Aorta (tissue), 5 donors: ENCODE data around the gene CTNS. TPM values are rescaled to one million over a fixed set of nuclear protein-coding genes. Genes with fewer than 3 reads are reported as not detected.

Source experiments
- ATAC-seq: fragments of 200-7000 bp; cut with Tn5 transposase; one replicate; pipeline ENCODE4 v1.9.1; 2022; ENCODE audit warnings: moderate library complexity; ENCODE audit not compliant: low FRiP score
- DNase-seq, 2 donors: peaks; one replicate each; pipeline ENCODE4 v3.0.0-alpha.2; 2020
- H3K27ac ChIP-seq, 2 donors: one replicate each; pipeline ENCODE4 v1.5.1; 2013; ENCODE audit warnings: low read length in 2 of 2, mild to moderate bottlenecking in 2 of 2, moderate library complexity in 2 of 2, control low read depth in 1 of 2, inconsistent platforms in 1 of 2, low read depth in 1 of 2
- H3K27me3 ChIP-seq, 2 donors: one replicate each; pipeline ENCODE4 v1.6.1; 2013; ENCODE audit warnings: control low read depth in 1 of 2, low read length in 1 of 2, mild to moderate bottlenecking in 1 of 2, moderate library complexity in 1 of 2; ENCODE audit not compliant: insufficient read depth in 2 of 2, control insufficient read depth in 1 of 2
- H3K36me3 ChIP-seq, 2 donors: one replicate each; pipeline ENCODE4 v1.6.1; 2013; ENCODE audit warnings: control low read depth in 1 of 2, low read length in 1 of 2, mild to moderate bottlenecking in 1 of 2; ENCODE audit not compliant: insufficient read depth in 2 of 2, control insufficient read depth in 1 of 2
- H3K4me1 ChIP-seq, 2 donors: one replicate each; pipeline ENCODE4 v1.6.1; 2013; ENCODE audit warnings: low read length in 2 of 2, control low read depth in 1 of 2, mild to moderate bottlenecking in 1 of 2, moderate library complexity in 1 of 2; ENCODE audit not compliant: insufficient read depth in 2 of 2, control insufficient read depth in 1 of 2
- H3K4me3 ChIP-seq, 2 donors: one replicate each; pipeline ENCODE4 v1.5.1; 2013; ENCODE audit warnings: low read length in 2 of 2, control low read depth in 1 of 2, mild to moderate bottlenecking in 1 of 2
- H3K9me3 ChIP-seq: one replicate; pipeline ENCODE4 v1.6.1; 2013; ENCODE audit warnings: mild to moderate bottlenecking, low read length; ENCODE audit not compliant: control insufficient read depth
- WGBS, 2 donors: extraction: QIAGEN DNeasy Blood & Tissue Kit; methylation state at CpG; one replicate each; pipeline ENCODE4 v1.1.7; 2013; 5-methylcytosine and 5-hydroxymethylcytosine counted together
- intact Hi-C, 2 donors: fragments of 100-400 bp; cut with DNase I; formaldehyde crosslinking; loops; one replicate each; pipeline versions ENCODE4 v1.14.2 to v1.15.0; 2022
- polyA plus RNA-seq, 2 donors: library from polyadenylated mRNA; stranded (reverse); fragments of 200-250 nt; gene quantifications; one replicate each; pipeline ENCODE4 v1.2.3, GENCODE V29; 2013
- total RNA-seq, 2 donors: library from RNA; stranded (reverse); fragmentation: NEBNext Ultra II Directional; extraction: Animal tissue kit (Norgen Biotek cat#: 25700); gene quantifications; one replicate each; pipeline ENCODE4 v1.2.1, GENCODE V29; 2021
- donor health status: healthy with polysubstance abuse.
- donor health status: Bipolar disorder and iron deficiency.
- donor health status: DM: no; HTN: no; CAD: no.
- donor health status: DM: no; HTN: no; CAD: no.
- donor health status: DM: yes; HTN: yes; CAD: no.

CTNS gene
- total and polyA plus RNA-seq, 4 donors: 4.4 to 13.8 (median 11.4) TPM

GRCh38 chr17:3682033-3682432, 45.5 kb downstream of the CTNS start:
- no peak for DNase-seq
- intact Hi-C loops: no loop called here
- WGBS, 2 donors: 86 to 88% methylated on average over 12 of the region's 12 CpGs
- Histone ChIP-seq H3K4me1 (no peaks in the 10 kb centered on the region), H3K9me3 (no peaks in the 10 kb centered on the region), H3K27me3 (no peaks in the 10 kb centered on the region), H3K4me3 (no peak overlapping the region), H3K27ac (no peak overlapping the region), H3K36me3 (no peaks in the 10 kb centered on the region)
- ATAC-seq: no peak

DNA sequence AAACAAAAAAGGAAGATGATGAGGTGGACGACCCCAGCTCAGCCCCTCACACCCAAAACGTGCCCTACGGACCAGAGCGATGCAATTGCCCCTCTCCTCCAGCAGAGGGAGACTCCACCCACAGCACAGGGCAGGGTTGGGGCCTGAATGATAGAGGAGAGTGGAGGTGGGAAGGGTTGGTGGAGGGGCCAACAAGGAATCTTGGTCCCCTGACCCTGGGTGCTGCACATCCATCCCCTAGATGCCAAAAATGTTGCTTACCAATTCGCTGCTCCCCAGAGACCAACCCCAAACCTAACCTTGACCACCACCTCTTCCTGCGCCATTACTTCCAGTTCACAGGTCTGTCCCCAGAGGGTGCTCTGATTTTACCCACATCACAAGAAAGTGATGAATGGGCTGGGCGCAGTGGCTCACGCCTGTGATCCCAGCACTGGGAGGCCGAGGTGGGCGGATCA, 46.5 kb downstream of the CTNS start:
- peak; percentile 75 for ATAC-seq
- no peak for DNase-seq
- intact Hi-C loops: no loop called here

GRCh38 chr17:3685174-3685573, 48.6 kb downstream of the CTNS start:
- no peak overlapping the region for H3K4me3 ChIP-seq
- no peak for ATAC-seq
- H3K27me3 ChIP-seq: no peaks in the 10 kb centered on the region
- no peaks in the 10 kb centered on the region for H3K4me1 ChIP-seq
- H3K9me3 ChIP-seq: no peaks in the 10 kb centered on the region
- intact Hi-C loops: no loop called here
- H3K36me3 ChIP-seq: no peaks in the 10 kb centered on the region
- WGBS, 2 donors: 24 to 26% methylated on average over 9 to 13 of the region's 13 CpGs
- H3K27ac ChIP-seq: no peak overlapping the region
- DNase-seq: no peak

More for the DNA sequence above, 46.5 kb downstream of the CTNS start:
- 31 to 33% methylated on average over 10 of the region's 10 CpGs for whole genome bisulfite sequencing, 2 donors
- H3K27ac ChIP-seq: no peak overlapping the region
- H3K36me3 ChIP-seq: no peaks in the 10 kb centered on the region
- no peak overlapping the region for H3K4me3 ChIP-seq
- no peaks in the 10 kb centered on the region for H3K4me1 ChIP-seq
- no peaks in the 10 kb centered on the region for H3K9me3 ChIP-seq
- H3K27me3 ChIP-seq: no peaks in the 10 kb centered on the region

- H3K4me3 ChIP-seq: no peak overlapping the region
- ATAC-seq (peak; percentile 60), DNase-seq (no peak)
- H3K9me3 ChIP-seq: no peaks in the 10 kb centered on the region
- intact Hi-C loops: no loop called here
- H3K36me3 ChIP-seq: no peaks in the 10 kb centered on the region
- H3K27me3 ChIP-seq: no peaks in the 10 kb centered on the region
- 41 to 45% methylated on average over 19 of the region's 19 CpGs for WGBS, 2 donors
- H3K4me1 ChIP-seq: no peaks in the 10 kb centered on the region
- H3K27ac ChIP-seq: no peak overlapping the region
Observed at GRCh38 chr17:3688027-3688553, 51.5 kb downstream of the CTNS start.

- no peaks in the 10 kb centered on the region for H3K9me3 ChIP-seq
Observed at GRCh38 chr17:3688852-3689261, 52.3 kb downstream of the CTNS start.

GRCh38 chr17:3689262-3690093, 52.9 kb downstream of the CTNS start:
- intact Hi-C loops: no loop called here
- Histone ChIP-seq H3K4me3 (no peak overlapping the region), H3K36me3 (no peaks in the 10 kb centered on the region), H3K4me1 (no peaks in the 10 kb centered on the region), H3K9me3 (no peaks in the 10 kb centered on the region), H3K27ac (no peak overlapping the region), H3K27me3 (no peaks in the 10 kb centered on the region)
- DNase-seq: no peak
- WGBS, 2 donors: 88 to 90% methylated on average over 41 to 44 of the region's 44 CpGs
- peak; percentile 57 for ATAC-seq

More at GRCh38 chr17:3688852-3689261, 52.3 kb downstream of the CTNS start:
- WGBS, 2 donors: 78 to 81% methylated on average over 11 to 14 of the region's 14 CpGs
- H3K36me3 ChIP-seq: no peaks in the 10 kb centered on the region
- H3K27ac ChIP-seq: no peak overlapping the region
- no peak overlapping the region for H3K4me3 ChIP-seq
- DNase-seq (no peak), ATAC-seq (peak; percentile 38)
- intact Hi-C loops: no loop called here
- H3K4me1 ChIP-seq: no peaks in the 10 kb centered on the region
- no peaks in the 10 kb centered on the region for H3K27me3 ChIP-seq

DNA sequence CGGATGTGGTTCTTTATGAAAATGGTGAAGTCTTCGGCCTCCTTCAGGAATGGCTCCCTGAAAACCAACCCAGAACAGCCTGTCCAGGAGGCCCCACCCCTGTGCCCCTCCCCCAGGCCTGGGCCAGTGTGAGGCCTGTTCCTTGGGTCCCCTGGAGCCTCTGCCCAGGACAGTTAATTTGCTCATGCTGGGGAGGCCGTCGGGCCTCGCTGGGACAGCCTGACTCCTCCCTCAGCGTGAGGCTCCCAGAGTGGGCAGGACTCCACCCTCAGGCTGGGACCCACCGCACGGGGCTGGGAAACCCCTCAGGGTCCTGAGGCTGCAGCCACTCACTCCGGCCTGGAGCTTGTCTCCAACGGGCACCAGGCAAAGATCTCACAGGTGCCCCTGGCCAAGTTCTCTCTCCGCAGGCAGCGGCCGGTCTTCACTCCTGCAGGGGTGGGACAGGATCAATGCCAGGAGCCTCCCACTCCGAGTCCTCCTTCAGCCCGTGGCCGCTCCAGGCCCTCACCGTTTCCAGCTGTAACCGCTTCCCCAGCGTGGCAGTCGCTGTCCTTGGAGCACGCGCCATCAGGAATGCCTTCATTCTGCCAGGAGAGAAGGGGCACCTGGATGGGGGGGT, 53.6 kb downstream of the CTNS start:
- Histone ChIP-seq H3K4me1 (no peaks in the 10 kb centered on the region), H3K27me3 (no peaks in the 10 kb centered on the region), H3K36me3 (no peaks in the 10 kb centered on the region), H3K27ac (no peak overlapping the region), H3K4me3 (no peak overlapping the region), H3K9me3 (no peaks in the 10 kb centered on the region)
- ATAC-seq (peak; percentile 34), DNase-seq (no peak)
- 73 to 81% methylated on average over 21 to 22 of the region's 22 CpGs for WGBS, 2 donors
- intact Hi-C loops: no loop called here

GRCh38 chr17:3691617-3692067, 55.1 kb downstream of the CTNS start:
- DNase-seq (no peak), ATAC-seq (no peak)
- H3K4me1 ChIP-seq: no peaks in the 10 kb centered on the region
- H3K4me3 ChIP-seq: no peak overlapping the region
- no peak overlapping the region for H3K27ac ChIP-seq
- H3K36me3 ChIP-seq: no peaks in the 10 kb centered on the region
- H3K27me3 ChIP-seq: no peaks in the 10 kb centered on the region
- intact Hi-C loops: no loop called here
- WGBS, 2 donors: 80% methylated on average over 16 of the region's 16 CpGs
- no peaks in the 10 kb centered on the region for H3K9me3 ChIP-seq
